ENCODE data around the gene PRSS22.

GRCh38 chr16:2846511-2847310 is 11.3 kb downstream of the PRSS22 start:
- TF ChIP-seq SP1 (CRISPR knock-in tag; conservative IDR thresholded peaks at IDR 0.05) (no peak), CTCF (IDR thresholded peaks at IDR 0.05) (no peak), AFF4 (CRISPR knock-in tag; IDR thresholded peaks at IDR 0.05; ENCODE audit: borderline replicate concordance) (no peak), HMGXB4 (CRISPR knock-in tag; IDR thresholded peaks at IDR 0.05) (no peak)

Measured in WTC11 (cell line).